WERI-Rb-1 (cell line): ENCODE measurements around the gene CCDC34.

ENCODE experiments used
- DNase-seq: peaks from one replicate; pipeline ENCODE4 v3.0.0-alpha.2; 2020
- H3K27ac ChIP-seq: fragments of 250-450 bp; sonication (Bioruptor Pico); 2 replicates; pipeline ENCODE4 v1.5.1; 2020; ENCODE audit warnings: mild to moderate bottlenecking, moderate library complexity
- H3K27me3 ChIP-seq: fragments of 250-450 bp; sonication (Bioruptor Pico); 2 replicates; pipeline ENCODE4 v1.5.1; 2021; ENCODE audit warnings: mild to moderate bottlenecking, low read depth, moderate library complexity; ENCODE audit not compliant: insufficient read depth, severe bottlenecking
- H3K36me3 ChIP-seq: fragments of 250-450 bp; sonication (Bioruptor Pico); 2 replicates; pipeline ENCODE4 v1.5.1; 2020; ENCODE audit warnings: mild to moderate bottlenecking, moderate library complexity
- H3K4me3 ChIP-seq: 2 replicates; pipeline ENCODE4 v1.5.1; 2011; ENCODE audit warnings: low read depth, mild to moderate bottlenecking, control low read depth, low read length
- H3K9me3 ChIP-seq: fragments of 250-450 bp; sonication (Bioruptor Pico); 2 replicates; pipeline ENCODE4 v1.5.1; 2021; ENCODE audit warnings: mild to moderate bottlenecking, moderate library complexity; ENCODE audit not compliant: severe bottlenecking
- TF ChIP-seq, protein P1 (sequence below): IDR thresholded peaks from 2 replicates; pipeline ENCODE4 v1.5.1; 2011; ENCODE audit warnings: low read depth, mild to moderate bottlenecking, control low read depth, inconsistent platforms, low read length

The CCDC34 gene

DNA sequence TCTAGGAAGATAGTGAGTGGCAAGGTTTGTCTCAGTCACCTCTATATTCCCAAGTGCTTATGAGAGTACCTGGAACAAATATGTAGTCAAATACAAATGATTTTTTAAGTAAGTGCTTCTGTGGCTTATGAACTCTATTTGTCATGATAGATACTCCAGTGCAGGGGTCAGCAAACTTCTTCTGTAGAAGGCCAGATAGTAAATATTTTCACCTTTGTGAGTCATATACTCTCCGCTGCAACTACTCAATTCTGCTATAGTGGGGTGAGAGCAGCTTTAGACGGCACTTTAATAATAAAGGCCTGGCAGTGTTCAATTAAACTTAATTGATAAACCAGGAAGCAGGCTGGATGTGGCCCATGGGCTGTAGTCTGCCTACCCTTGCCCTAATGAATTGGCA, 12.4 kb upstream of the CCDC34 start:
- Histone ChIP-seq H3K4me3 (no peak overlapping the region), H3K27ac (no peak overlapping the region), H3K27me3 (no peaks in the 10 kb centered on the region), H3K36me3 (no peaks in the 10 kb centered on the region), H3K9me3 (no peaks in the 10 kb centered on the region)
- TF ChIP-seq, protein P1, sequence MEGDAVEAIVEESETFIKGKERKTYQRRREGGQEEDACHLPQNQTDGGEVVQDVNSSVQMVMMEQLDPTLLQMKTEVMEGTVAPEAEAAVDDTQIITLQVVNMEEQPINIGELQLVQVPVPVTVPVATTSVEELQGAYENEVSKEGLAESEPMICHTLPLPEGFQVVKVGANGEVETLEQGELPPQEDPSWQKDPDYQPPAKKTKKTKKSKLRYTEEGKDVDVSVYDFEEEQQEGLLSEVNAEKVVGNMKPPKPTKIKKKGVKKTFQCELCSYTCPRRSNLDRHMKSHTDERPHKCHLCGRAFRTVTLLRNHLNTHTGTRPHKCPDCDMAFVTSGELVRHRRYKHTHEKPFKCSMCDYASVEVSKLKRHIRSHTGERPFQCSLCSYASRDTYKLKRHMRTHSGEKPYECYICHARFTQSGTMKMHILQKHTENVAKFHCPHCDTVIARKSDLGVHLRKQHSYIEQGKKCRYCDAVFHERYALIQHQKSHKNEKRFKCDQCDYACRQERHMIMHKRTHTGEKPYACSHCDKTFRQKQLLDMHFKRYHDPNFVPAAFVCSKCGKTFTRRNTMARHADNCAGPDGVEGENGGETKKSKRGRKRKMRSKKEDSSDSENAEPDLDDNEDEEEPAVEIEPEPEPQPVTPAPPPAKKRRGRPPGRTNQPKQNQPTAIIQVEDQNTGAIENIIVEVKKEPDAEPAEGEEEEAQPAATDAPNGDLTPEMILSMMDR: no peak
- DNase-seq: no peak

- TF ChIP-seq, protein P1: no peak
- no peak for DNase-seq
- Histone ChIP-seq H3K27ac (no peak overlapping the region), H3K9me3 (no peaks in the 10 kb centered on the region), H3K36me3 (no peaks in the 10 kb centered on the region), H3K4me3 (no peak overlapping the region), H3K27me3 (no peaks in the 10 kb centered on the region)
These were observed 11.0 kb upstream of the CCDC34 start for GRCh38 chr11:27373856-27374602.

- no peaks in the 10 kb centered on the region for H3K36me3 ChIP-seq
- no peaks in the 10 kb centered on the region for H3K9me3 ChIP-seq
These were observed 10.4 kb upstream of the CCDC34 start for GRCh38 chr11:27373392-27373791.

GRCh38 chr11:27372164-27372563, 9.1 kb upstream of the CCDC34 start:
- no peaks in the 10 kb centered on the region for H3K36me3 ChIP-seq
- TF ChIP-seq, protein P1: no peak
- H3K4me3 ChIP-seq: no peak overlapping the region
- no peak overlapping the region for H3K27ac ChIP-seq
- no peak for DNase-seq
- H3K9me3 ChIP-seq: no peaks in the 10 kb centered on the region
- H3K27me3 ChIP-seq: no peaks in the 10 kb centered on the region

More at GRCh38 chr11:27373392-27373791, 10.4 kb upstream of the CCDC34 start:
- Histone ChIP-seq H3K27ac (no peak overlapping the region), H3K27me3 (no peaks in the 10 kb centered on the region), H3K4me3 (no peak overlapping the region)
- no peak for DNase-seq
- TF ChIP-seq, protein P1: no peak

DNA sequence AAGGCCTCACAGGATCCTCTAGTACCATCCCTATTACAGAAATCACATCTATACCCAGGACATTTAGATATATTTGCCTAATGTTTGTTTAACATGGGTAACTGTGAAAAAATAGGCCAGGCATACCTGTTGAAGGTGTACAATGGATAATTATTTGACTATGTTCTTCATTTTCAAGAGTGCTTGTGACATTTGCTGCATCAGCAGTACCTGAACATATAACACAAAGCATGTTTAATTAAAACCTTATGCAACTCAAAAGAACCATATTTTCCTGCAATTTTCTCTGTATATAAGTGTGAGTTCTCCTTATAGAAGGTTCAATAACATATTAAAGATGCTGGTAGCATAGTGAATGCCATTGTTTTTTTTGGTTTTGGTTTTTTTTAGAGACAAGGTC, 8.5 kb upstream of the CCDC34 start:
- DNase-seq: no peak
- H3K27ac ChIP-seq: no peak overlapping the region
- no peak overlapping the region for H3K4me3 ChIP-seq
- H3K27me3 ChIP-seq: no peaks in the 10 kb centered on the region
- no peaks in the 10 kb centered on the region for H3K9me3 ChIP-seq
- H3K36me3 ChIP-seq: no peaks in the 10 kb centered on the region
- TF ChIP-seq, protein P1: no peak

- Histone ChIP-seq H3K4me3 (no peak overlapping the region), H3K36me3 (no peaks in the 10 kb centered on the region), H3K27me3 (no peaks in the 10 kb centered on the region), H3K9me3 (no peaks in the 10 kb centered on the region), H3K27ac (no peak overlapping the region)
- TF ChIP-seq, protein P1: no peak
- no peak for DNase-seq
These were observed 7.4 kb upstream of the CCDC34 start for GRCh38 chr11:27370374-27370773.
